GM18951 (cell line): ENCODE measurements around the gene ZNF845.
"Not testable (repeated sequence)": the region's sequence is repeated elsewhere in the genome, so short reads cannot be mapped to it uniquely, and the experiment has no call there.

Experiments used
- POLR2A ChIP-seq: IDR thresholded peaks from 4 replicates; pipeline ENCODE4 v1.6.1; 2011; ENCODE audit warnings: mild to moderate bottlenecking; ENCODE audit not compliant: insufficient read length, insufficient read depth; ENCODE audit errors: extremely low read depth
- in situ Hi-C: fragments of 300-500 bp; cut with MboI; formaldehyde crosslinking; loops from one replicate; pipeline ENCODE4 v1.12.0; 2022; ENCODE audit warnings: low sequenced_read_pairs, mixed read lengths, inconsistent platforms; ENCODE audit not compliant: unreplicated experiment

Gene ZNF845

GRCh38 chr19:53394974-53395839 is 61.7 kb downstream of the ZNF845 start, which contains the start of gene ZNF765:
ZNF765 (plus strand) TSS chr19:53395149; CDS start chr19:53398016, 2,867 bp downstream.
- TF ChIP-seq POLR2A: peak; percentile 81
- in situ Hi-C loops: no loop called here

GRCh38 chr19:53395840-53396524 is 62.4 kb downstream of the ZNF845 start:
- in situ Hi-C loops: not testable (repeated sequence)

- in situ Hi-C loops: no loop called here
- no peak for TF ChIP-seq POLR2A
These were observed 62.9 kb downstream of the ZNF845 start for GRCh38 chr19:53396525-53396868.

GRCh38 chr19:53397918-53398317 is 64.4 kb downstream of the ZNF845 start:
- in situ Hi-C loops: not testable (repeated sequence)
